GM21786 (cell line): ENCODE results near the gene QSER1.
A peak's percentile ranks its signal among the peaks of the same experiment; 100 is the strongest.
"Not testable (repeated sequence)": the region's sequence is repeated elsewhere in the genome, so short reads cannot be mapped to it uniquely, and the experiment has no call there.

ENCODE experiments used
- ATAC-seq: cut with Tn5 transposase; IDR thresholded peaks from one replicate; pipeline ENCODE4 v1.9.1; 2021; ENCODE audit not compliant: unreplicated experiment

Gene QSER1

GRCh38 chr11:32932196-32932595 lies 39.6 kb downstream of the QSER1 start:
- no peak for ATAC-seq

GRCh38 chr11:32935462-32936029 lies 42.9 kb downstream of the QSER1 start:
- ATAC-seq, result no peak

- ATAC-seq, result not testable (repeated sequence)
Observed at GRCh38 chr11:32936178-32936577, 43.6 kb downstream of the QSER1 start.

DNA sequence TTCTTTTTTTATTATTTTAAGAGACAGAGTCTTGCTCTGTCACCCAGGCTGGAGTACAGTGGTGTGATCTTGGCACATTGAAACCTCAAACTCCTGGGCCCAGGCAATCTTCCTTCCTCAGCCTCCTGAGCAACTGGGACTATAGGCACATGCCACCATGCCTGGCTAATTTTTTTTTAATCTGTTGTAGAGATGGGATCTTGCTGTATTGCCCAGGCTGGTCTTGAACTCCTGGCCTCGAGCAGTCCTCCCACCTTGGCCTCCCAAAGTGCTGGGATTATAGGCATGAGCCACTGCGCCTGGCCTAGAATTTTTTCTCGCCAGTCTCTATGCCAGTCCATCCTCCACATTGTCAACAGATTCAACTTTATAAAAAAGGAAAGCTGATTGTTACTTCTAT lies 44.7 kb downstream of the QSER1 start:
- ATAC-seq, result not testable (repeated sequence)

GRCh38 chr11:32939046-32939445 lies 46.4 kb downstream of the QSER1 start:
- ATAC-seq, result peak; percentile 59

DNA sequence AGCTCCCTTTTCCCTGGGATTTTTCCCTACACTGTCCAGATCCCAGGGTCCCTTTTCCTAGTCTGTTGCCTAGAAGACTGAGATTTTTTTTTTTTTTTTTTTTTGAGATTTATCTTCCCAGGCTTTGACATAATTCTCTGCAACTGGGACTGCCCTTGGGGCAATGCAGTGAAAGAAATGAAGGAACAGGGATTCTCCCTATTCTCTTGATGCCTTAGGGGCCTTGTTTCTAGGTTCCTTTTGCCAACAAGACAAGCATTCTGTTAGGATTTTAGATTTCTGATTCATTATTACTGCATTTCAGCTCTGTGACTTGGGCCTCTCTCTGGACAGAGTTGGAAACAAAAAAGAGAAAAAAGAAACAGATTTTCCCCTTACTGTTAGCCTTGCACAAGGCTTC lies 47.3 kb downstream of the QSER1 start:
- ATAC-seq, result no peak

GRCh38 chr11:32940865-32941264 lies 48.3 kb downstream of the QSER1 start:
- peak; percentile 57 for ATAC-seq

DNA sequence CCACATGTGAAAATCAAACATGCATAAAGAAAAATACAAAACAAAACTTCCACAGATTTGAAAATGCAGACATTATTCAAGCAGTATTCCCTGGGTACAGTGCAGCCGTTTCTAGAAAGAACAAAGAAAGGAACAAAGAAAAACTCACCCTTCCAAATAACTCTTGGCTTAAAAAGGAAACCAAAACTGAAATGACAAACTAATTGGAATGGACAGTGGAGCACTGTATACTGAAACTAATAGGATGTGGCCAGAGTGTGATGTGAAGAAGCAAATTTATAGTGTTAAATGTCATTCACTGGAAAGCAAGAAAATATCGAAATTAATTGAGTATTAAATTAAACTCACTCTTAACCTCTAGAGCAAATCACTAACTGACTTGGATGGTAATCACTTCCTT lies 55.4 kb downstream of the QSER1 start:
- ATAC-seq, result no peak

GRCh38 chr11:32949739-32950138 lies 57.1 kb downstream of the QSER1 start:
- ATAC-seq, result no peak

- ATAC-seq, result no peak
Observed at GRCh38 chr11:32952421-32952820, 59.8 kb downstream of the QSER1 start.

GRCh38 chr11:32953700-32954099 lies 61.1 kb downstream of the QSER1 start:
- no peak for ATAC-seq

DNA sequence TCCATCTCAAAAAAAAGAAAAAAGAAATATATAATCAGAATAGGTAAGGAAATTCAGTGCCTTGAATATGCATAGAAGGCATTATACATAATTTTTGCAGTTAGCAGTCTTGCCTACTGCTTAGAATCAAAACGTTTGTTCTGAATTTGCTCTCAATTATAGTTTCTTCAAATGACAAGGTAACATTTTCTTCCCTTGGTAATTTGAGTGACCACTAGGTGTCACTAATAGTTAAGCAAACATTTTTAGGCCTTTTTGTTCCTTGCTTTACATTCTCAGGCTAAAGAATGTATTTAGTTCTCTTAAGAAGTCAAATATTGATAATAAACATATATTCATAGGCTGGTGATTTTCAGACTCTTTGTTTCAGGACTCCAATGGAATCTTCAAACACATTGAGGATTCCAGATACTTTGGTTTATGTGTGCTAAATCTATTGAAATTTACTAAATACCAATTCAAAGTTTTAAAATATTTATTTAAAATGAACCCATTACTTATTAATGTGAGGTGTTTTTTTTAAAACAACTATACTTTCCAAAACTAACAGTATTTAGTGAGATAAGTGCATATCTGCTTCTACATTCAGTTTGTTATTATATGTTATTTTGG lies 68.0 kb downstream of the QSER1 start:
- ATAC-seq, result no peak

DNA sequence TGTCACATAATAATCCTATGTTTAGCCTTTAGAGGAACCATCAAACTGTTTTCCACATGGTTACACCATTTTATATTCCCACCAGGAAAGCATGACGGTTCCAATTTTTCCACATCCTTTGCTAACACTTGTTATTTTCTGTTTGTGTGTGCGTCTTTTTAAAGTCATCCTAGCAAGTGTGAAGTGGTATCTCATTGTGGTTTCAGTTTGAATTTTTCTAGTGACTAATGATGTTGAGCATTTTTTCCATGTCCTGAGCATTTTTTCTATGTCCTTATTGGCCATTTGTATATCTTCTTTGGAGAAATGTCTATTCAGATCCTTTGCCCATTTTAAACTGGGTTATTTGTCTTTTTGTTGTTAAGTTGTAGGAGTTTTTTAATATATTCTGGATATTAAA lies 69.4 kb downstream of the QSER1 start:
- ATAC-seq, result no peak

DNA sequence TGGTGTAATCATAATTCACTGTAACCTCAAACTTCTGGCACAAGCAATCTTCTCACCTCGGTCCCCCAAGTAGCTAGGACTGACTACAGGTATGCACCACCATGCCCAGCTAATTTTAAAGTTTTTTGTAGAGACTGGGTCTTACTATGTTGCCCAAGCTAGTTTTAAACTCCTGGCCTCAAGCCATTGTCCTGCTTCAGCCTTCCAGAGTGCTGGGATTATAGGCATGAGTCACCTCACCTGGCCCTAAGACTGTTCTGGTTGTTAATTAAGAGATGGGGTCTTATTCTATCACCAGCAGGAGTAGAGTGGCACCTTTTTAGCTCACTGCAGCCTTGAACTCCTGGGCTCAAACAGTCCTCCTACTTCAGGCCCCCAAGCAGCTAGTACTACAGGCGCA lies 71.1 kb downstream of the QSER1 start:
- ATAC-seq, result no peak

DNA sequence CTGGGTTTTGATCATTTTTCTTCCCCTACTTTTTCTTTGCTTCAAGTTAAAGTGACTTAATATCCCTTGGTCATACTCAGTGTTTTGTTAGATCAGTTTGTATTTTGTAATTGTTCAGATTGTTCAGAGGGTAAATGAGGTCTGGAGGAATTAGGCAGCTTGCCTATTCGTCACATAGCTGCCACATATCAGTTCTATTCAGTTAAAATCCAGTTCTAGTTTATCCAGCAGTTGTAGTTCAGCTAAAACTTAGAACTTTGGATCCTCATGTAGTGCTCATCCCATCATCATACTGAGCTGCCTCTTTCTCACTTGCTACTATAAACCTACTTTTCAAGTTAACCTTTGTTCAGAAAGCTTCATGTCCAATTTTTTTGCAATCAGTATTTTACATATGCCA lies 75.9 kb downstream of the QSER1 start:
- no peak for ATAC-seq

GRCh38 chr11:32972233-32972632 lies 79.6 kb downstream of the QSER1 start:
- ATAC-seq, result not testable (repeated sequence)

DNA sequence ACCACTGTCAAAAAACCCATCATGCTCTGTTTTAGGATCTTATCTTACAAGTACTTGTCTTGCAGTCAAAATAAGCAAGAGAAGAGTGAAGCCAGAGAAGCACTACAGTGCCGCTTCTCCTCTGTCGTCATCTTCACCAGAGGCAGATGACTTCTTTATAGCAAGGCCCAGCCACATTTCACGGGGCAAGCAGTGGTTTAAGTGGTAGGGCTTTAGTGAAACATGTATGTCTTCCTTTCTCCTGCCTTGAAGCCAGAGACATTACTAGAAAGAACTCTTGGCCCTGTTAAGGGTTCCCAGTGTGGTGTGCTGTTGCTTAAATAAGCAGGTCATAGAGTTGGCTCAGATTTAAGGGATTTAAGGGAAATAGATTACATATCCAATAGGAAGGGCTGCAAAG lies 80.2 kb downstream of the QSER1 start:
- ATAC-seq, result no peak

DNA sequence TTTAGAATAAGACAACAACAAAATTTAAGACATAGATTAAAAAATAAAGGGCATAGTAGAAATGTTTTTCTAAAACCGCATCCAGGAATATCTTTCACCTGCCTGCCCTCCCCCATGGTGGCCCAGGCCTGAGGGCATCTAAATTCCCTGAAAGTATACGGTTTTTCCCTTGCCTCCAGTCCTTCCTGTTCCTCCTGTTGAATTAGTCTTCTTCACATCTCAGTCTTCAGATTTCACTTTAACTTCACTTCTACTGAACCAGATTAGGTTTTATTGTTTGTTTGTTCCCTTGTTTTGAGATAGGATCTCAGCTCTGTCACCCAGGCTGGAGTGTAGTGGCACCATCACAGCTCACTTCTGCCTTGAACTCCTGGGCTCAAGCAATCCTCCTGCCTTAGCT lies 90.0 kb downstream of the QSER1 start:
- no peak for ATAC-seq

DNA sequence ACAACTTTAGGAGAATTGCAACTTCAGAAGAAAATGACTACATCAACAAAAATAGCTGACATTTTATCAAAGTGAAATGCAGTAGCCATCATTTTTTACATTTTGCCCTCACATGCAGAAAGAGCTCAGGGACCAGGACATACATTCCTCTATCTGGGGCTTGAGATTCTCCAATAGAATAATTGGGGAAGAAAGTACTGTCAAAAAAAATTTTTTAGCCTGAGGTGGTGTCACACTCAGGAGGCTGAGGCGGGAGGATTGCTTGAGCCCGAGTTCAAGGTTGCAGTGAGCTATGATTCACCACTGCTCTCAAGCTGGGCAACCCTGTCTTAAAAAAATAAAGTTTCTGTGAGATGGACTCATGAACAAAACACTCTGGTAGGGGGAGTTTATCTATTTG lies 90.9 kb downstream of the QSER1 start:
- ATAC-seq, result no peak

- no peak for ATAC-seq
Observed at GRCh38 chr11:32985600-32985999, 93.0 kb downstream of the QSER1 start.

DNA sequence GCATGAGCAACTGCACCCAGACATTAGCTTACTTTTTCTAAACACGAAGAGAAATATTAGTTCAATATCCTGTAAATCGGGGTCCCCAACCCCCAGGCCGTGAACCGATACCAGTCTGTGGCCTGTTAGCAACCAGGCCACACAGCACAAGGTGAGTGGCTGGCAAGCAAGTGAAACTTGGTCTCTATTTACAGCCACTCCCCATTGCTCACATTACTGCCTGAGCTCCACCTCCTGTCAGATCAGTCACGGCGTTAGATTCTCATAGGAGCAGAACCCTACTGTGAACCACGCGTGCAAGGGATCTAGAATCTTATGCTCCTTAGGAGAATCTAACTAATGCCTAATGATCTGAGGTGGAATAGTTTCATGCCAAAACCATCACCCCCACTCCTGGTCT lies 95.2 kb downstream of the QSER1 start:
- ATAC-seq, result no peak

GRCh38 chr11:32990481-32990880 lies 97.9 kb downstream of the QSER1 start:
- no peak for ATAC-seq

GRCh38 chr11:32991427-32991826 lies 98.8 kb downstream of the QSER1 start:
- no peak for ATAC-seq
